HuH-7 (cell line): ENCODE data around the gene SYNE2.

Experiments used
- DNase-seq: peaks from one replicate; pipeline ENCODE4 v3.0.0; 2011; ENCODE audit warnings: low spot score

The SYNE2 gene

DNA sequence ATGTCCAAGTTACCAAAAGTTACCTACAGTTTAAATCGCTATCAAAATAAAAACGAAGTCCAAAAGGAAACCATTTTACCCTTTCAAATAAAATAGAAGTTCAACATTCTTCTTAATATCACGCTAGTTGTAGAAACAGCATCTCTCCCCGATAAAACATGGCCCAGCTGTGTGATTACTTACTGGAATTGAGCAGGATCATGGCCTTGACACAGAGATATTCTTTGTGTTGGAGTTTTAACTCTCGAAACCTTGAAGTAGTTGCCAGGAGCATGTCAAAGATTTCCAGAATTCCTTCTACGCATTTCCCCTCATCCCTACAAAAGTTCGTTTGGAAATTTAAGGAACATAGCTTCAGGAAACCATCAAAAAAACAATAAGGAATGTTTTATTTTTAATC, 396.6 kb downstream of the SYNE2 start:
- DNase-seq = no peak

DNA sequence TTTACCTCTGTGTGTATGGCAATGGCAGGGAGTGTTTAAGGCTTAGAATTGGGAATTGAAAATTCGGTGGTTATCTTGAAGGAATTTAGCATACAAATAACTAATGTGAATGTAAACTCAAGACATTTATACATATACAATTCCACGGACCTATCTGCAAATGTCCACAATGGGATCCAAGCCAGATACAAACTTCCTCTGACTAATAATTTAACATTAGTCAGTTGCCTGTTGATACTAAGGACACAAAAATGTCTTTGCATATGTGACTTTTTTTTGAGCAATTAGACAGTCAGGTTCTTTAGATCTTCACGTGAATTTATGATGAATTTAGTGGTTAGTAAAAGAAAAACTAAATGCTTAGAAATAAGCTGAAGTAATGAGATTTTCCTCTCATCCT, 400.9 kb downstream of the SYNE2 start:
- DNase-seq = no peak

DNA sequence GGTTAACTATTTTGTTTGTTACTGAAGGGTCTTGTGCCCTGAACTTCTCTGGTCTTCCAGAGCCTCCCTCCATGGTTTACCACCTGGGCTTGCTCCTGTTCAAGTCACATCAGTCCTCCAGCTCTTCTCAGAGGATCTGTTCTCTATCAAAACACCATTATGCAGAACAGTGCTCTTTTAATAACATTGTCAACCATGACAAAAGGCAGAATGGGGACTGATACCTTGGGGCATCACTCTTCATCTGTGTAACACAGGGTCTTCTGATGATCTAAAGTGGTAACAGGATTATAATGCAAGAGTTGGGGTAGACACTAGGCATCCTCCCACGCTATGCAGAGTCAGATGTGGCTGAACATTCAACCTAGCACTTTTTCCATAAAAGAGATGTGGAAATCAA, 403.0 kb downstream of the SYNE2 start:
- no peak for DNase-seq

DNA sequence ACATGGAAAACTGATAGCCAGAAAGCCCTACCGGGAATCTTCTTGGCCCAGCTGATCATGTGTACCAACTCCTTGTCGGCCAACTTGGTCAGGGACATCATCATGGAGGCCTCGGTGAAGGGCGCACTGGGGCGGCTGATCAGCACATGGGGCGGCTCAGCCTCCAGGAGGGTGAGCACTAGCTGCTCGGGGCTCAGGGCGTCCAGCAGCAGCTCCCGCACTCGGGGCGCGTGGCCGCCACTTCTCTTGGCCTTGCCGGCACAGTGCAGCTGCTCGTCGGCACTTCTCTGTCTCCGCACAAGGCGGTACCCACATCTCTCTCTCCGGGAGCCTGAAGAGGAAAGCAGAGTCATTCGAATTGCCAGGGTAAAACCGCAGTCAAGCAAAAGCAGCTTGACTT, 407.6 kb downstream of the SYNE2 start:
- DNase-seq = no peak

DNA sequence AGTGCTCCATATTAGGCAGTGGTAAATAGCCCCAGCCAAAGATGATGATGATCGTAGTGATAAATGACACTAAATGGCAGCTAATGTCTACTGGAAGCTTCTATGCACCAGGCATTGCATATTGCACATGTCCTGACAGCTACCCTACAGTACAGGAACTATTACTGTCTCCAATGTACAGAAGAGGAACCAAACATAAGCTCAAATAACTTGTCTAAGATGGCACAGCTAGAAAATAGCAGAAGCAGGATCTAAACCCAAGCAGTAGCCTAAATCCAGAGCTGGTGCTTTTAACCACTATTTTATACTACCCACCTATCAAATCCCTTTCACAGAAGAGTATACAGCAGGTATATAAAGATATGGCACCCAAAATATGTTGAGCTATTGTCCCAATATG, 412.4 kb downstream of the SYNE2 start:
- no peak for DNase-seq

DNA sequence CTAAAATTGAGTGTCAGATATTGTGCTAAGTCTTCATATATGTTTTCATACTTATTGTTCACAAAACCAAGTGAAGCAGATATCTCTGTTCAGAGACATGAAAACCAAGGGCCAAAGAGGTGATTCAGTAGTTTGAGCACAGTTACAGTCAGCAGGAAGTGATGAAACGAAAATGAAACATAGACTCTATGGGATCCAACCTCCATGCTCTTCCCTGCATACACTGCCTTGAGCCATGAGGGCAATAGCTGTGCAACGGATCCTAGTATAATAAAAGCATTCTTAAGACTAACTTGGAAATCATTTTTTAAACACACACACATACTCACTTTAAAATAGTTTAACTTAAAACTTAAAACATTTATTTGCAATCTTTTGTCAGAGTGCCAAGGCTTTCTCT, 413.4 kb downstream of the SYNE2 start:
- no peak for DNase-seq

DNA sequence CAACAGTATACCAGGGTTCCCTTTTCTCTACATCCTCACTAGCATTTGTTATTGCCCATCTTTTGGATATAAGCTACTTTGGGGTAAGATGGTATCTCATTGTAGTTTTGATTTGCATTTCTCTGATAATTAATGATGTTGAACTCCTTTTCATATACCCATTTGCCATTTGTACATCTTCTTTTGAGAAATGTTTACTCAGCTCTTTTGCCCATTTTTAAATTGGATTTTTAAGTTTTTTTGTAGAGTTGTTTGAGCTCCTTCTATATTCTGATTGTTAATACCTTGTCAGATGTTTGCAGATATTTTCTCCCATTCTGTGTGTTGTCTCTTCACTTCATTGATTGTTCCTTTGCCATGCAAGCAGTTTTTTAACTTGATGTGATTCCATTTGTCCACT, 419.2 kb downstream of the SYNE2 start:
- no peak for DNase-seq
